GM23338 (cell line): Measurements from ENCODE around the gene YOD1. TPM values are rescaled to one million over a fixed set of nuclear protein-coding genes. Genes with fewer than 3 reads are reported as not detected.

Source experiments
- ATAC-seq: fragments of 200-7000 bp; cut with Tn5 transposase; 3 replicates; pipeline ENCODE4 v1.9.1; 2020
- DNase-seq: peaks from one replicate; pipeline ENCODE4 v3.0.0-alpha.2; 2015; ENCODE audit warnings: low spot score
- H2AFZ ChIP-seq: fragments of 200-600 bp; sonication (generic); 2 replicates; pipeline ENCODE4 v1.8.0; 2016; ENCODE audit warnings: antibody characterized with exemption, mild to moderate bottlenecking, moderate library complexity
- H3F3A ChIP-seq: fragments of 200-600 bp; sonication (generic); replicated peaks from 2 replicates; pipeline ENCODE4 v1.8.0; 2017; ENCODE audit warnings: antibody characterized with exemption, mixed run types, low read depth
- H3K27ac ChIP-seq: fragments of 200-600 bp; sonication (generic); 2 replicates; pipeline ENCODE4 v1.6.1; 2016; ENCODE audit warnings: low read depth
- H3K27me3 ChIP-seq: fragments of 200-600 bp; sonication (generic); 2 replicates; pipeline ENCODE4 v1.8.0; 2016; ENCODE audit warnings: mild to moderate bottlenecking, mixed run types, moderate library complexity; ENCODE audit not compliant: insufficient read depth
- H3K36me3 ChIP-seq: fragments of 200-600 bp; sonication (generic); 2 replicates; pipeline ENCODE4 v1.8.0; 2016; ENCODE audit warnings: mild to moderate bottlenecking; ENCODE audit not compliant: insufficient read depth
- H3K4me1 ChIP-seq: fragments of 200-600 bp; sonication (generic); 2 replicates; pipeline ENCODE4 v1.8.0; 2016; ENCODE audit warnings: mild to moderate bottlenecking, moderate library complexity; ENCODE audit not compliant: insufficient read depth
- H3K4me2 ChIP-seq: fragments of 200-600 bp; sonication (generic); 2 replicates; pipeline ENCODE4 v1.7.1; 2017; ENCODE audit warnings: mixed run types
- H3K4me3 ChIP-seq: fragments of 200-600 bp; sonication (generic); 2 replicates; pipeline ENCODE4 v1.6.1; 2016; ENCODE audit warnings: mixed run types
- H3K79me2 ChIP-seq: fragments of 200-600 bp; sonication (generic); replicated peaks from 2 replicates; pipeline ENCODE4 v1.8.0; 2017; ENCODE audit warnings: mild to moderate bottlenecking; ENCODE audit not compliant: insufficient read depth
- H3K9me2 ChIP-seq: fragments of 200-600 bp; sonication (generic); 2 replicates; pipeline ENCODE4 v1.8.0; 2017; ENCODE audit not compliant: insufficient read depth
- H4K20me1 ChIP-seq: fragments of 200-600 bp; sonication (generic); replicated peaks from 2 replicates; pipeline ENCODE4 v1.8.0; 2017; ENCODE audit warnings: mild to moderate bottlenecking; ENCODE audit not compliant: insufficient read depth
- H3K27ac Mint-ChIP-seq: 2 replicates; pipeline ENCODE4 v1.8.0; 2020; ENCODE audit warnings: inconsistent platforms, mild to moderate bottlenecking, moderate library complexity, mixed read lengths
- H3K27me3 Mint-ChIP-seq: 3 replicates; pipeline ENCODE4 v1.8.0; 2022; ENCODE audit warnings: low read depth, mild to moderate bottlenecking, moderate library complexity, mixed read lengths, inconsistent platforms; ENCODE audit not compliant: insufficient read depth, poor library complexity
- H3K36me3 Mint-ChIP-seq: 3 replicates; pipeline ENCODE4 v1.8.0; 2021; ENCODE audit warnings: low read depth, mild to moderate bottlenecking, inconsistent platforms, moderate library complexity, mixed read lengths
- H3K4me1 Mint-ChIP-seq: 3 replicates; pipeline ENCODE4 v1.8.0; 2020; ENCODE audit warnings: mild to moderate bottlenecking, inconsistent platforms, mixed read lengths
- H3K4me3 Mint-ChIP-seq: 3 replicates; pipeline ENCODE4 v1.8.0; 2021; ENCODE audit warnings: moderate library complexity, mild to moderate bottlenecking, inconsistent platforms, mixed read lengths
- H3K9me3 Mint-ChIP-seq: 3 replicates; pipeline ENCODE4 v1.8.0; 2020; ENCODE audit warnings: moderate library complexity, mild to moderate bottlenecking, inconsistent platforms, mixed read lengths
- CREB1 ChIP-seq: fragments of 250-450 bp; sonication (Bioruptor Pico); IDR thresholded peaks from 2 replicates; pipeline ENCODE4 v1.5.0; 2020; ENCODE audit warnings: low read depth, mild to moderate bottlenecking, moderate library complexity
- CTCF ChIP-seq, 2 experiments: fragments of 200-600 bp in 1 of 2; sonication (generic) in 1 of 2; conservative IDR thresholded peaks; 2 replicates each; pipeline versions ENCODE4 v1.5.1 to v1.6.1; 2016 to 2017; ENCODE audit warnings: antibody characterized with exemption in 2 of 2, low read depth in 2 of 2, mild to moderate bottlenecking in 2 of 2, moderate library complexity in 1 of 2
- ETS1 ChIP-seq: IDR thresholded peaks from 2 replicates; pipeline ENCODE4 v1.6.1; 2016; ENCODE audit warnings: antibody characterized with exemption
- EZH2 ChIP-seq: fragments of 200-600 bp; sonication (generic); IDR thresholded peaks from one replicate; pipeline ENCODE4 v1.8.0; 2017; ENCODE audit warnings: antibody characterized with exemption, mild to moderate bottlenecking, low read depth; ENCODE audit not compliant: unreplicated experiment
- EZH2phosphoT487 ChIP-seq: fragments of 200-600 bp; sonication (generic); IDR thresholded peaks from one replicate; pipeline ENCODE4 v1.8.1; 2018; ENCODE audit warnings: antibody characterized with exemption; ENCODE audit not compliant: unreplicated experiment
- JUNB ChIP-seq: IDR thresholded peaks from one replicate; pipeline ENCODE4 v1.6.1; 2016; ENCODE audit warnings: antibody characterized with exemption; ENCODE audit not compliant: unreplicated experiment
- NANOG ChIP-seq: IDR thresholded peaks from 2 replicates; pipeline ENCODE4 v1.6.1; 2016; ENCODE audit warnings: antibody characterized with exemption, borderline replicate concordance
- POLR2AphosphoS5 ChIP-seq: IDR thresholded peaks from 2 replicates; pipeline ENCODE4 v1.6.1; 2016; ENCODE audit warnings: antibody characterized with exemption, low read depth
- REST ChIP-seq: IDR thresholded peaks from one replicate; pipeline ENCODE4 v1.6.1; 2018; ENCODE audit warnings: antibody characterized with exemption; ENCODE audit not compliant: unreplicated experiment
- STAT1 ChIP-seq: IDR thresholded peaks from one replicate; pipeline ENCODE4 v1.6.1; 2016; ENCODE audit warnings: antibody characterized with exemption; ENCODE audit not compliant: unreplicated experiment
- ZNF114 ChIP-seq: fragments of 250-450 bp; sonication (Bioruptor Pico); IDR thresholded peaks from 2 replicates; pipeline ENCODE4 v1.5.0; 2020; ENCODE audit warnings: mild to moderate bottlenecking, moderate library complexity
- ZNF331 ChIP-seq: fragments of 250-450 bp; sonication (Bioruptor Pico); IDR thresholded peaks from 2 replicates; pipeline ENCODE4 v1.5.0; 2020; ENCODE audit warnings: low read depth, mild to moderate bottlenecking, moderate library complexity
- ZNF462 ChIP-seq: fragments of 250-450 bp; sonication (Bioruptor Pico); IDR thresholded peaks from 2 replicates; pipeline ENCODE4 v1.5.0; 2020; ENCODE audit warnings: mild to moderate bottlenecking, moderate library complexity
- polyA plus RNA-seq: library from polyadenylated mRNA; unstranded; fragments of >200 nt; fragmentation: Nextera tagmentation; extraction: Ambion mirVana; gene quantifications from 2 replicates; pipeline ENCODE4 v1.2.1, GENCODE V29; 2016
- total RNA-seq: library from RNA; depleted of rRNA; stranded (reverse); fragments of >200 nt; shearing (Covaris generic); gene quantifications from 2 replicates; pipeline ENCODE4 v1.2.3, GENCODE V29; 2014

The YOD1 gene
- total and polyA plus RNA-seq, 2 experiments from 2014 or later, result 4.6 to 21.9 TPM

GRCh38 chr1:207021139-207021861 lies 29.7 kb downstream of the YOD1 start:
- peaks cover 5% of the 10 kb centered on the region for H3K27me3 Mint-ChIP-seq
- no peaks in the 10 kb centered on the region for H3K27me3 ChIP-seq
- no peaks in the 10 kb centered on the region for H3K9me3 Mint-ChIP-seq
- no peak overlapping the region for H3K4me3 ChIP-seq
- TF ChIP-seq EZH2phosphoT487 (no peak), CTCF (conservative IDR thresholded peaks at IDR 0.05; ENCODE audit: low read depth in 2 of 2) (no peak), CREB1 (no peak), REST (no peak), POLR2AphosphoS5 (no peak), EZH2 (no peak), ZNF462 (CRISPR knock-in tag) (no peak), NANOG (no peak), ZNF114 (CRISPR knock-in tag) (no peak), ZNF331 (CRISPR knock-in tag) (no peak), JUNB (no peak), ETS1 (no peak), STAT1 (no peak)
- no peaks in the 10 kb centered on the region; the same call in 1 of the 2 replicates for H4K20me1 ChIP-seq
- no peak overlapping the region for H2AFZ ChIP-seq
- no peaks in the 10 kb centered on the region; the same call in 2 of the 3 replicates for H3K36me3 Mint-ChIP-seq
- ATAC-seq, result no peak
- H3K27ac Mint-ChIP-seq, result no peak overlapping the region
- H3K27ac ChIP-seq, result no peak overlapping the region
- DNase-seq, result no peak
- peaks cover 9% of the 10 kb centered on the region for H3K4me1 ChIP-seq
- no peak overlapping the region for H3K4me3 Mint-ChIP-seq
- H3K4me1 Mint-ChIP-seq, result peaks cover 18% of the 10 kb centered on the region
- no peaks in the 10 kb centered on the region for H3K36me3 ChIP-seq
- H3F3A ChIP-seq, result 0 out of 2 replicates have a peak, but pooled peaks cover 3% of the 10 kb centered on the region
- no peak overlapping the region for H3K4me2 ChIP-seq
- H3K9me2 ChIP-seq, result no peaks in the 10 kb centered on the region
- H3K79me2 ChIP-seq, result no peaks in the 10 kb centered on the region
